Measurements from ENCODE around the gene FGFR3.

DNA sequence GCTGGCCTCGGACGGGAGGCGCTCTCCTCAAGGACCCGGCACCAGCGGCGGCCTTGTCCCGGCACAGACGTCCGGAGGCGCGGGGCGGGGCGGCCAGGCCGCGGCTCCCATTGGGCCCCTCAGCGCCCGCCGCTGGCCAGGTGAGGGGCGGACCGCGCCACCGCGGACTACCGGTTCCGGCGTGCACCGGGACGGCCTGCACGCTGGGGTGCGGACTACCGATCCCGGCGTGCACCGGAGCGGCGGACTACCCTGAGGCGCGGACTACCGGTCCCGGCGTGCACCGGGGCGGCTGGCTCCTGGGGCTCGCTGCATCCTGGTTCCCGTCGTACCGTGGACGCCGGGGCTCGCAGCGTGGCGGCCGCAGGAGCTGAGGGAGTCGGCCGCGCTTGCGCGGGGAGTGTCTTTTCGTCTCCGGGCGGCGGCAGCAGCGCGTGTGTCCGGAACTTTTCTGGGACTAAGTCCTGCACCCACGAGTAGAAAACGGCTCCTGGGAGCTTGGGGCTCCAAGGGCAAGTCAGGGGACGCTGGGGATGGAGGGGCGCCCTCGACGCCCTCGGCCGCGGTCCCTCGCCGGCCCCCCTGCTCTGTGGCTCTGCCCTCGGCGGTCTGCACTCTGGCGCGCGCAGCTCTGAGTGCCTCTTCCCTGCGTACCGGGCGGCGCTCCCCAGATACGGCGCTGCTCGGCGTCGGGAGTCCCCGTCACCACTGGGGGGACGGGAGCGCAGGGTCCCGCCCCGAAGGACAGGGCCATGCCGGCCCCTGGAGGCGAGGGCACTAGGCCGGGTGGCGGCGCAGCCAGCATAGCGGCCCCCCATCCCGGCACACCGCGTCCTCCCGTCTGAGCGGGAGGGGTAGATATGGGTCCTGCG is 63.2 kb downstream of the FGFR3 start, which contains the start of gene LETM1:
- no peak for TF ChIP-seq POLR2A (IDR thresholded peaks at IDR 0.05; ENCODE audit: low read depth)
- peak in 1 of 3 experiments; percentile 21 for TF ChIP-seq CTCF (IDR thresholded peaks at IDR 0.05)

All from esophagus muscularis mucosa (tissue), 3 donors.